GM12873 (cell line): Measurements from ENCODE around the gene MEX3A.

Source experiments
- CTCF ChIP-seq: IDR thresholded peaks from 2 replicates; pipeline ENCODE4 v1.5.1; 2012; ENCODE audit warnings: low read depth, mild to moderate bottlenecking, moderate library complexity, low read length, control low read depth; ENCODE audit not compliant: insufficient read depth; ENCODE audit errors: missing control alignments

The MEX3A gene

DNA sequence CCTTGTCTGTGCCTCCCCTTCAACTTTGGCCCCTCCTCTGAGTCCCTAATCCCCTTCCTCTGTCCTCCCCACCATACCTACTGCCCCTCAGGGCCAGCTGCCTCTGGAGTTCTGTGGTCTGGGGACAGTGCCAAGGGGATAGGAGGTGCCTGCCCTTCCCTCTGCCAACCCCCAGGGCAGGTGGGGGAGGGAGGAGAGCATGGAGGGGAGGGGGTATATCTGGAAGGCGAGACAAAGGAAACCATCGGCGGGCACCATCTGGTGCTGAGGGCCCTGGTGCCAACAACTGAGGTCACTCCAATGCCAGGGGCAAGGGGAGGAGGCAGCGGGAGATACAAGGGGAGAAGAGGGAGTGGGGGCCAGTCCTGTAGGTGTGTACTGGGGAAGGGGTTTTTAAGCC, 11.7 kb downstream of the MEX3A start:
- no peak for TF ChIP-seq CTCF

DNA sequence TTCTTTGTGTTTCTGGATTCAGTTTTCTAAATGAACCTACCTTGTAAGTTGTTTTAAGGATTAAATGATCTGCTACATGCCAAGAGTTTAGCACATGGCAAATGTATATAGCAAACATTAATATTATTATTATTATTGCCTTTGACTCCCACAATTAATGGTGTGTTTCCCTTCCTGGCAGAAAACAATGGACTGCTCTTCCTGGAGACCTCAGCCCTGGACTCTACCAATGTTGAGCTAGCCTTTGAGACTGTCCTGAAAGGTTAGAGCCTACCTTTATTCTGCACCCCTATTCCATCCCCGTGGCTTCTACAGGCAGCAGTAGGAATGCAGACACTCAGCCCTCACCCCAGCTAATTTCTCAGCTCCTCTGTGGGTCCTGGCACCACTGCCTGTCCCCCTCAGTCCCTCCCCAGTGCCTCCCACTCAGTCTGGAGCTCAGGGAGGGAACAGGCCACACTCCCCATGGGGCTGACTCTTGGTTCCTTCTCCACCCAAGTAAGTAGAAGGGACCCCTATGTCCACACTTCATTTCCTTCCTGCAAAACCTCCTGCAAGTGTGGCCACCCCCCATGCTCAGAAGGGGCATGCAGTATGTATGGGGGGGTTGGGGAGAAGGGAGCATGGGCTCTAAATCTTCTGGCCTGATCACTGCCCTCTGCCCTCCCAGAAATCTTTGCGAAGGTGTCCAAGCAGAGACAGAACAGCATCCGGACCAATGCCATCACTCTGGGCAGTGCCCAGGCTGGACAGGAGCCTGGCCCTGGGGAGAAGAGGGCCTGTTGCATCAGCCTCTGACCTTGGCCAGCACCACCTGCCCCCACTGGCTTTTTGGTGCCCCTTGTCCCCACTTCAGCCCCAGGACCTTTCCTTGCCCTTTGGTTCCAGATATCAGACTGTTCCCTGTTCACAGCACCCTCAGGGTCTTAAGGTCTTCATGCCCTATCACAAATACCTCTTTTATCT, 12.5 kb downstream of the MEX3A start:
- no peak for TF ChIP-seq CTCF

DNA sequence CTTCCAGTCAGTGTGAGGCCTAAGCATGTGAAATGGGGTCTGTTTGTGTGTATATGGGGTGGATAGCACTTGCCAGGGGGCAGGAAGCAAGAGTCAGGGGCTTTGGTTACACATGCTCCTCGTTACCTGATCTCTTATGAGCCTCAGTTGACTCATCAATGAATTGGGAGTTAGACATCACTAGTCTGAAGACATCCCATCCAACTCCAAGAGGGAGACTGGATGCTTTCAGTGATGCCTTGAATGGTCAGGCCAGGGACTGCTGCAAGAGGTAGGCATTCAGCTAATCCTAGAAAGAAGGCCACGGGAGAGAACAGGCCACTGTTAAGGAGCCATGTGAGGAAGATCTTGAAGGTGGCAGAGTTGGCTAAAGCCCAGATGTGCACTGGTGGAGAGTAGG, 15.0 kb downstream of the MEX3A start:
- TF ChIP-seq CTCF: no peak

GRCh38 chr1:156065871-156066270, 16.4 kb downstream of the MEX3A start:
- TF ChIP-seq CTCF: no peak

DNA sequence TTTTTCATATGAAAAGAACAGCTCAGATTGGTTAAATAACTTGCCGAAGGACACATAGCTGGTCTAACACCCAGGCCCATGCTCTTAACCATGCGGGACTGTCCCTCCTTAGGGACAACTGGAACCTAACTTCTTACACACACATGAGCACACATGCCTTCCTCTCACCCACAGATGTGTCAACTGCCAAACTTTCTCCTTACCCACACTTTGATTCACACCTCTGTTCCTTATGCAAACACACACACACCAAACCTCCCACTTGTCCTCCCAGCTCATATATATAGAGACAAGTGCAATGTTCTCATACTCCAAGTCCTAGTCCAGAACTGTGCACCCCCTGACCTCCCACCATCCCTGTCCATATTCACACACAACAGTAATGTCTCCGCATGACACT, 17.1 kb downstream of the MEX3A start:
- no peak for TF ChIP-seq CTCF

DNA sequence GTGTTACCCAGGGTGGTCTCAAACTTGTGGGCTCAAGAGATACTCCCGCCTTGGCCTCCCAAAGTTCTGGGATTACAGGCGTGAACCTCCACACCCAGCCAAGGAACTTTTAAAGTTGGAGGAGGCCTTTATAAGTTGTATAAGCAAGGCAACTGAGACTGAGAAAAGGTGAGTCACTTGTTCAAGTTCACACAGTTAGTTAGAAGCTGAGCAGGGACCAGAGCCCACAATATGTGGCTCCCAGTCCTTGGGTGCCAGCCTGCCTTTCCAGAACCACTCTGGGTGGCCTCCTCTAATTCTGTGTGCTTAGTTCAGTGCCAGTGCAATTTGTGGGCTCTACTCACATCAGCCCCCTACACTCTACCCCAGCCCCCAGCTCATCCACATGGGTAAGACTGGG, 17.6 kb downstream of the MEX3A start:
- no peak for TF ChIP-seq CTCF

- TF ChIP-seq CTCF: no peak
Observed at GRCh38 chr1:156063997-156064285, 18.3 kb downstream of the MEX3A start.
